Activated CD4-positive, alpha-beta memory T cell treated with anti-CD3 and anti-CD28 coated beads, Interleukin-2, amount 10 ng/mL, durations not matched to agents 7 days and 5 days (primary cell): ENCODE measurements around the gene NBEAL2. TPM values are rescaled to one million over a fixed set of nuclear protein-coding genes. Genes with fewer than 3 reads are reported as not detected.
A peak's percentile ranks its signal among the peaks of the same experiment; 100 is the strongest.

Experiments
- CTCF ChIA-PET: fragments of 350-600 bp; sonication (Branson Sonifier 250); formaldehyde crosslinking; loops from one replicate; lab custom pipeline; 2021; ENCODE audit warnings: antibody characterized with exemption, inconsistent platforms; lab: Charles Lee
- POLR2A ChIA-PET: fragments of 350-600 bp; sonication (Branson Sonifier 250); formaldehyde crosslinking; loops from one replicate; lab custom pipeline; 2021; ENCODE audit warnings: antibody characterized with exemption; lab: Charles Lee
- DNase-seq: peaks from one replicate; pipeline ENCODE4 v3.0.0-alpha.2; 2020
- H3K27ac Mint-ChIP-seq: one replicate; pipeline ENCODE4 v1.8.0; 2021; ENCODE audit warnings: mild to moderate bottlenecking, mixed read lengths
- H3K27me3 Mint-ChIP-seq: one replicate; pipeline ENCODE4 v1.8.0; 2021; ENCODE audit warnings: mixed read lengths
- H3K36me3 Mint-ChIP-seq: one replicate; pipeline ENCODE4 v1.8.0; 2021; ENCODE audit warnings: low read depth, mixed read lengths
- H3K4me1 Mint-ChIP-seq: one replicate; pipeline ENCODE4 v1.8.0; 2021; ENCODE audit warnings: mixed read lengths
- H3K4me3 Mint-ChIP-seq: one replicate; pipeline ENCODE4 v1.8.0; 2021; ENCODE audit warnings: mild to moderate bottlenecking, mixed read lengths
- H3K9me3 Mint-ChIP-seq: one replicate; pipeline ENCODE4 v1.8.0; 2021; ENCODE audit warnings: mixed read lengths
- total RNA-seq, 2 experiments: library from RNA; stranded (reverse); gene quantifications; one replicate each; pipeline ENCODE4 v1.2.3, GENCODE V29; 2021

The NBEAL2 gene
- total RNA-seq, 2 experiments from 2014 or later = 254 to 267 TPM

GRCh38 chr3:46998121-46998851 is 18.8 kb downstream of the NBEAL2 start:
- POLR2A ChIA-PET = interaction anchor here (1.2 to 2.4 kb wide), 10 partner anchors 9 to 89 kb away, joined by 3 to 8 read pairs (median 4); partner anchors contain the start of gene NBEAL2

GRCh38 chr3:46998852-46999515 is 19.5 kb downstream of the NBEAL2 start:
- POLR2A ChIA-PET = interaction anchor here (1.0 to 2.4 kb wide), 11 partner anchors 8 to 89 kb away, joined by 3 to 8 read pairs (median 3); partner anchors contain the start of gene NBEAL2
- Mint-ChIP-seq H3K36me3 (peaks cover 65% of the 10 kb centered on the region), H3K27ac (no peak overlapping the region), H3K4me1 (peaks cover 22% of the 10 kb centered on the region), H3K27me3 (no peaks in the 10 kb centered on the region), H3K9me3 (no peaks in the 10 kb centered on the region), H3K4me3 (no peak overlapping the region)
- DNase-seq = no peak
- CTCF ChIA-PET = interaction anchor here (0.8 to 3.1 kb wide), 6 partner anchors 18 to 75 kb away, joined by 4 to 18 read pairs (median 7); partner anchors contain the start of gene NBEAL2

More at GRCh38 chr3:46998121-46998851, 18.8 kb downstream of the NBEAL2 start:
- H3K9me3 Mint-ChIP-seq = no peaks in the 10 kb centered on the region
- H3K36me3 Mint-ChIP-seq = peaks cover 58% of the 10 kb centered on the region
- peak overlapping the region; percentile 61 for H3K27ac Mint-ChIP-seq
- peaks cover 22% of the 10 kb centered on the region for H3K4me1 Mint-ChIP-seq
- peak; percentile 72 for DNase-seq
- no peak overlapping the region for H3K4me3 Mint-ChIP-seq
- H3K27me3 Mint-ChIP-seq = no peaks in the 10 kb centered on the region
- CTCF ChIA-PET = interaction anchor here (1.0 to 3.1 kb wide), 6 partner anchors 11 to 75 kb away, joined by 3 to 18 read pairs (median 7); no protein-coding TSS in a partner anchor

GRCh38 chr3:46999516-47000197 is 20.2 kb downstream of the NBEAL2 start:
- POLR2A ChIA-PET = interaction anchor here (1.0 to 2.4 kb wide), 2 partner anchors 7 to 12 kb away, joined by 3 to 7 read pairs; no protein-coding TSS in a partner anchor
- peaks cover 66% of the 10 kb centered on the region for H3K36me3 Mint-ChIP-seq
- CTCF ChIA-PET = interaction anchor here (0.6 to 1.6 kb wide), 3 partner anchors 20 to 76 kb away, joined by 3 to 7 read pairs (median 4); partner anchors contain the start of gene NBEAL2
- H3K27ac Mint-ChIP-seq = no peak overlapping the region
- peaks cover 22% of the 10 kb centered on the region for H3K4me1 Mint-ChIP-seq
- H3K4me3 Mint-ChIP-seq = no peak overlapping the region
- no peaks in the 10 kb centered on the region for H3K27me3 Mint-ChIP-seq
- DNase-seq = no peak
- H3K9me3 Mint-ChIP-seq = no peaks in the 10 kb centered on the region

- peaks cover 22% of the 10 kb centered on the region for H3K4me1 Mint-ChIP-seq
- no peak overlapping the region for H3K4me3 Mint-ChIP-seq
- no peaks in the 10 kb centered on the region for H3K9me3 Mint-ChIP-seq
- DNase-seq = no peak
- no peaks in the 10 kb centered on the region for H3K27me3 Mint-ChIP-seq
- H3K36me3 Mint-ChIP-seq = peaks cover 69% of the 10 kb centered on the region
- CTCF ChIA-PET = interaction anchor here (0.6 to 0.8 kb wide), 2 partner anchors 21 to 76 kb away, joined by 3 to 4 read pairs; partner anchors contain the start of gene NBEAL2
- H3K27ac Mint-ChIP-seq = no peak overlapping the region
- POLR2A ChIA-PET = no interaction called here
Observed at GRCh38 chr3:47000198-47000815, 20.8 kb downstream of the NBEAL2 start.

- Mint-ChIP-seq H3K27ac (no peak overlapping the region), H3K36me3 (peaks cover 72% of the 10 kb centered on the region), H3K9me3 (no peaks in the 10 kb centered on the region), H3K4me1 (peaks cover 22% of the 10 kb centered on the region), H3K27me3 (no peaks in the 10 kb centered on the region), H3K4me3 (no peak overlapping the region)
- ChIA-PET POLR2A (no interaction called here), CTCF (no interaction called here)
- DNase-seq = no peak
Observed at GRCh38 chr3:47000922-47001730, 21.7 kb downstream of the NBEAL2 start.

GRCh38 chr3:47001731-47002170 is 22.3 kb downstream of the NBEAL2 start:
- no peak for DNase-seq
- peaks cover 21% of the 10 kb centered on the region for H3K4me1 Mint-ChIP-seq
- H3K36me3 Mint-ChIP-seq = peaks cover 77% of the 10 kb centered on the region
- H3K4me3 Mint-ChIP-seq = no peak overlapping the region
- H3K9me3 Mint-ChIP-seq = no peaks in the 10 kb centered on the region
- ChIA-PET POLR2A (interaction anchor here (0.7 to 1.2 kb wide), 2 partner anchors 8 to 22 kb away, joined by 3 read pairs; partner anchors contain the start of gene NBEAL2), CTCF (no interaction called here)
- no peak overlapping the region for H3K27ac Mint-ChIP-seq
- no peaks in the 10 kb centered on the region for H3K27me3 Mint-ChIP-seq

- POLR2A ChIA-PET = interaction anchor here (0.7 to 1.2 kb wide), 2 partner anchors 8 to 23 kb away, joined by 3 read pairs; partner anchors contain the start of gene NBEAL2
- H3K9me3 Mint-ChIP-seq = no peaks in the 10 kb centered on the region
- H3K27ac Mint-ChIP-seq = no peak overlapping the region
- H3K36me3 Mint-ChIP-seq = peaks cover 77% of the 10 kb centered on the region
- H3K4me3 Mint-ChIP-seq = no peak overlapping the region
- CTCF ChIA-PET = no interaction called here
- DNase-seq = no peak
- H3K4me1 Mint-ChIP-seq = peaks cover 15% of the 10 kb centered on the region
- H3K27me3 Mint-ChIP-seq = no peaks in the 10 kb centered on the region
Observed at GRCh38 chr3:47002171-47003055, 22.9 kb downstream of the NBEAL2 start.

- Mint-ChIP-seq H3K4me3 (no peak overlapping the region), H3K4me1 (peaks cover 11% of the 10 kb centered on the region), H3K36me3 (peaks cover 75% of the 10 kb centered on the region), H3K27ac (no peak overlapping the region), H3K9me3 (no peaks in the 10 kb centered on the region), H3K27me3 (no peaks in the 10 kb centered on the region)
- ChIA-PET CTCF (no interaction called here), POLR2A (interaction anchor here (1.2 kb wide), 1 partner anchor 9 kb away, joined by 3 read pairs; no protein-coding TSS in a partner anchor)
- DNase-seq = no peak
Observed at GRCh38 chr3:47003056-47003410, 23.6 kb downstream of the NBEAL2 start.

GRCh38 chr3:47003461-47004368 is 24.2 kb downstream of the NBEAL2 start:
- ChIA-PET CTCF (no interaction called here), POLR2A (no interaction called here)
- Mint-ChIP-seq H3K4me3 (no peak overlapping the region), H3K9me3 (no peaks in the 10 kb centered on the region), H3K36me3 (peaks cover 75% of the 10 kb centered on the region), H3K27me3 (no peaks in the 10 kb centered on the region), H3K4me1 (peaks cover 8% of the 10 kb centered on the region), H3K27ac (no peak overlapping the region)
- DNase-seq = no peak
